Keratinocyte (primary cell): ENCODE measurements around the gene DDX50.

ENCODE experiments used
- CTCF ChIP-seq, 3 experiments: IDR thresholded peaks in 1 of 3; conservative IDR thresholded peaks in 1 of 3; optimal IDR thresholded peaks in 1 of 3; 2 replicates in 2 of 3; 3 replicates in 1 of 3; pipeline versions ENCODE3 to v1.5.1; 2011; ENCODE audit warnings: low read length in 3 of 3, mild to moderate bottlenecking in 3 of 3, moderate library complexity in 2 of 3, control low read depth in 1 of 3, inconsistent platforms in 1 of 3; ENCODE audit not compliant: insufficient read depth in 2 of 3; ENCODE audit errors: extremely low read depth in 1 of 3
- EZH2 ChIP-seq: IDR thresholded peaks from one replicate; pipeline ENCODE4 v1.6.1; 2012; ENCODE audit warnings: inconsistent platforms, mild to moderate bottlenecking, low read length, moderate library complexity

- TF ChIP-seq CTCF (optimal IDR thresholded peaks at IDR 0.05 in 1 of 3, IDR thresholded peaks at IDR 0.05 in 1 of 3, conservative IDR thresholded peaks at IDR 0.05 in 1 of 3; ENCODE audit: extremely low read depth in 1 of 3, insufficient read depth in 2 of 3, low read length in 3 of 3) = no peak
- TF ChIP-seq EZH2 = no peak
These were observed 549 bp upstream of the DDX50 start for GRCh38 chr10:68900427-68901104.
